ENCODE results near the gene MCOLN2. TPM values are rescaled to one million over a fixed set of nuclear protein-coding genes. Genes with fewer than 3 reads are reported as not detected.

Gene MCOLN2
- total RNA-seq, 1 donor from 2014 or later = 42.7 TPM

GRCh38 chr1:84946631-84947030 lies 50.3 kb downstream of the MCOLN2 start:
- intact Hi-C loops (cut with micrococcal nuclease) = loop anchor here (5.0 kb wide), 1 partner anchor 254 kb away; the partner anchor contains the start of gene SSX2IP

- intact Hi-C loops (cut with micrococcal nuclease) = loop anchor here (1.0 to 5.0 kb wide), 13 partner anchors 14 to 331 kb away; partner anchors contain the start of genes BCL10, C1orf52, SSX2IP and SYDE2
Measured at GRCh38 chr1:84944767-84945486, 52.0 kb downstream of the MCOLN2 start.

GRCh38 chr1:84941843-84942242 lies 55.1 kb downstream of the MCOLN2 start:
- intact Hi-C loops (cut with micrococcal nuclease) = no loop called here

GRCh38 chr1:84940481-84940880 lies 56.4 kb downstream of the MCOLN2 start:
- intact Hi-C loops (cut with micrococcal nuclease) = no loop called here

GRCh38 chr1:84939761-84940160 lies 57.2 kb downstream of the MCOLN2 start:
- intact Hi-C loops (cut with micrococcal nuclease) = loop anchor here (10.0 kb wide), 2 partner anchors 435 to 1035 kb away; partner anchors contain the start of genes GNG5 and SPATA1

- intact Hi-C loops (cut with micrococcal nuclease) = loop anchor here (10.0 kb wide), 2 partner anchors 434 to 1034 kb away; partner anchors contain the start of genes GNG5 and SPATA1
Measured at GRCh38 chr1:84939151-84939550, 57.8 kb downstream of the MCOLN2 start.

- intact Hi-C loops (cut with micrococcal nuclease) = loop anchor here (1.0 to 10.0 kb wide), 9 partner anchors 73 to 1031 kb away; partner anchors contain the start of genes GNG5 and SPATA1
Measured at GRCh38 chr1:84936116-84936810, 60.6 kb downstream of the MCOLN2 start.

GRCh38 chr1:84933011-84933611 lies 63.8 kb downstream of the MCOLN2 start:
- intact Hi-C loops (cut with micrococcal nuclease) = loop anchor here (10.0 kb wide), 2 partner anchors 428 to 1028 kb away; partner anchors contain the start of genes GNG5 and SPATA1

- intact Hi-C loops (cut with micrococcal nuclease) = loop anchor here (10.0 kb wide), 2 partner anchors 426 to 1026 kb away; partner anchors contain the start of genes GNG5 and SPATA1
Measured at GRCh38 chr1:84930831-84931230, 66.1 kb downstream of the MCOLN2 start.

GRCh38 chr1:84930329-84930728 lies 66.6 kb downstream of the MCOLN2 start:
- intact Hi-C loops (cut with micrococcal nuclease) = loop anchor here (10.0 kb wide), 2 partner anchors 426 to 1026 kb away; partner anchors contain the start of genes GNG5 and SPATA1

- intact Hi-C loops (cut with micrococcal nuclease) = no loop called here
Measured at GRCh38 chr1:84929581-84929980, 67.3 kb downstream of the MCOLN2 start.

- intact Hi-C loops (cut with micrococcal nuclease) = no loop called here
Measured at GRCh38 chr1:84928979-84929378, 67.9 kb downstream of the MCOLN2 start.

- intact Hi-C loops (cut with micrococcal nuclease) = no loop called here
Measured at GRCh38 chr1:84923317-84923716, 73.6 kb downstream of the MCOLN2 start.

GRCh38 chr1:84920159-84920558 lies 76.8 kb downstream of the MCOLN2 start:
- intact Hi-C loops (cut with micrococcal nuclease) = no loop called here

GRCh38 chr1:84919461-84919970 lies 77.4 kb downstream of the MCOLN2 start:
- intact Hi-C loops (cut with micrococcal nuclease) = no loop called here

GRCh38 chr1:84918726-84919336 lies 78.1 kb downstream of the MCOLN2 start:
- intact Hi-C loops (cut with micrococcal nuclease) = no loop called here

- intact Hi-C loops (cut with micrococcal nuclease) = no loop called here
Measured at GRCh38 chr1:84916897-84917296, 80.0 kb downstream of the MCOLN2 start.

GRCh38 chr1:84913555-84913892 lies 83.4 kb downstream of the MCOLN2 start:
- intact Hi-C loops (cut with micrococcal nuclease) = no loop called here

- intact Hi-C loops (cut with micrococcal nuclease) = no loop called here
Measured at GRCh38 chr1:84912726-84913554, 84.0 kb downstream of the MCOLN2 start.

Measured in T-helper 2 cell treated with Interferon-gamma antibody and Interleukin-4, amounts not matched to agents 100 ng/mL and 5 ng/mL, for 36 hours (primary cell).